ENCODE measurements around the gene SLC30A4. TPM values are rescaled to one million over a fixed set of nuclear protein-coding genes. Genes with fewer than 3 reads are reported as not detected.

Gene SLC30A4
- total and polyA plus RNA-seq, 2 of the 8 experiments (the other 6 are each of a cell fraction or from before 2014, with no cell fraction given), result under 0.01 to 0.07 TPM

DNA sequence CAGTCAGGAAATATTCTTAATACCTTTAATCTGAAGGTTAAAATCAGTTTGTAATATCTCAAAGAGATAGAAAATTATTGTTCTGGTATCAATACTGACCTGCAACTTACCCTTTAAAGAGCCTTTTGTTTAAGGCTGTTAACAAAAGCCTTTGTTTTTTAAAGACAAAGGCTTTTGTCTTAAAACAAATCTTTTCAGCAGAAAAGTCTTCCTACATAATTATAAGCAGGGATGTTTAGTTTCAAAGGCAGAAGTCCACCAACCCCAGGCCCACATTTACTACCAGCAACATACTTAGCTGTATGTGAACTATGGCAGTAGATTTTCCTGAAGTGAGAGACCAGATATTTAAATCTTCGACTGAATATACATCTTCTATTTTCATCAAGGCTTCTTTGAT, 36.2 kb downstream of the SLC30A4 start (continued):
- TF ChIP-seq MAFK (IDR thresholded peaks at IDR 0.05; ENCODE audit: low read depth, low read length) (no peak), POLR2A (IDR thresholded peaks at IDR 0.05; ENCODE audit: control extremely low read depth in 1 of 2, low read depth in 2 of 2, low read length in 2 of 2) (no peak), BCL11A (IDR thresholded peaks at IDR 0.05; ENCODE audit: low read depth in 2 of 2, low read length in 2 of 2) (no peak), EZH2 (IDR thresholded peaks at IDR 0.05; ENCODE audit: low read depth, low read length, severe bottlenecking) (no peak)

Measured in H1 (cell line).